A673 (cell line): Measurements from ENCODE around the gene DYNC2LI1. TPM values are rescaled to one million over a fixed set of nuclear protein-coding genes. Genes with fewer than 3 reads are reported as not detected.

Experiments
- BruUV-seq: library from RNA; stranded (reverse); fragments of 400-500 nt; replicated peaks from 2 replicates; lab custom pipeline; 2021; lab: Mats Ljungman, UMichigan
- CTCF ChIA-PET: fragments of 300-600 bp; sonication (Branson Sonifier 250); formaldehyde crosslinking; loops from one replicate; lab custom pipeline; 2022; ENCODE audit warnings: antibody characterized with exemption; lab: Charles Lee
- POLR2A ChIA-PET: fragments of 300-600 bp; sonication (Branson Sonifier 250); formaldehyde crosslinking; loops from one replicate; lab custom pipeline; 2022; ENCODE audit warnings: antibody characterized with exemption; ENCODE audit not compliant: low non-redundant PET; lab: Charles Lee
- DNase-seq: peaks from one replicate; pipeline ENCODE4 v3.0.0-alpha.2; 2015; ENCODE audit warnings: low spot score
- H3K27ac ChIP-seq: fragments of 200-600 bp; sonication (generic); 2 replicates; pipeline ENCODE4 v1.5.1; 2016; ENCODE audit warnings: mixed run types, low read depth, mild to moderate bottlenecking, mixed read lengths, antibody characterized with exemption, low read length; ENCODE audit not compliant: poor library complexity, severe bottlenecking
- H3K27me3 ChIP-seq: fragments of 200-600 bp; sonication (generic); replicated peaks from 2 replicates; pipeline ENCODE4 v1.6.1; 2017; ENCODE audit warnings: mixed run types, low read depth, mild to moderate bottlenecking, mixed read lengths, antibody characterized with exemption, low read length; ENCODE audit not compliant: insufficient read depth, poor library complexity
- H3K36me3 ChIP-seq: fragments of 200-600 bp; sonication (generic); 2 replicates; pipeline ENCODE4 v1.6.1; 2016; ENCODE audit warnings: mixed run types, mild to moderate bottlenecking, mixed read lengths, antibody characterized with exemption, low read length; ENCODE audit not compliant: insufficient read depth, poor library complexity, severe bottlenecking
- H3K4me1 ChIP-seq: fragments of 200-600 bp; sonication (generic); 2 replicates; pipeline ENCODE4 v1.6.1; 2017; ENCODE audit warnings: mixed run types, mild to moderate bottlenecking, mixed read lengths, antibody characterized with exemption, low read length; ENCODE audit not compliant: insufficient read depth, poor library complexity, severe bottlenecking
- H3K4me3 ChIP-seq: fragments of 200-600 bp; sonication (generic); 2 replicates; pipeline ENCODE4 v1.5.1; 2016; ENCODE audit warnings: low read depth, mixed run types, mild to moderate bottlenecking, mixed read lengths, low read length; ENCODE audit not compliant: poor library complexity, severe bottlenecking
- H3K9me3 ChIP-seq: fragments of 200-600 bp; sonication (generic); 2 replicates; pipeline ENCODE4 v1.6.1; 2016; ENCODE audit warnings: mixed run types, low read depth, mild to moderate bottlenecking, mixed read lengths, antibody characterized with exemption, low read length; ENCODE audit not compliant: poor library complexity, severe bottlenecking
- EZH2 ChIP-seq: fragments of 200-600 bp; sonication (generic); IDR thresholded peaks from 2 replicates; pipeline ENCODE4 v1.6.1; 2017; ENCODE audit warnings: borderline replicate concordance, low read depth, mild to moderate bottlenecking, mixed read lengths, antibody characterized with exemption, low read length; ENCODE audit not compliant: poor library complexity, severe bottlenecking
- intact Hi-C: fragments of 100-400 bp; cut with micrococcal nuclease; formaldehyde crosslinking; loops from one replicate; pipeline ENCODE4 v1.10.0; 2022; ENCODE audit not compliant: unreplicated experiment
- total RNA-seq: library from RNA; stranded (reverse); gene quantifications from 2 replicates; pipeline ENCODE4 v1.2.3, GENCODE V29; 2021
- TF ChIP-seq, protein P1 (sequence below): fragments of 300-800, 200-600 bp; sonication (generic); conservative IDR thresholded peaks from 2 replicates; pipeline ENCODE4 v1.5.1; 2017; ENCODE audit warnings: low read depth, mild to moderate bottlenecking, antibody characterized with exemption, low read length, moderate library complexity, mixed read lengths

DYNC2LI1 gene
- total RNA-seq, 1 experiment from 2014 or later: 14.8 TPM

DNA sequence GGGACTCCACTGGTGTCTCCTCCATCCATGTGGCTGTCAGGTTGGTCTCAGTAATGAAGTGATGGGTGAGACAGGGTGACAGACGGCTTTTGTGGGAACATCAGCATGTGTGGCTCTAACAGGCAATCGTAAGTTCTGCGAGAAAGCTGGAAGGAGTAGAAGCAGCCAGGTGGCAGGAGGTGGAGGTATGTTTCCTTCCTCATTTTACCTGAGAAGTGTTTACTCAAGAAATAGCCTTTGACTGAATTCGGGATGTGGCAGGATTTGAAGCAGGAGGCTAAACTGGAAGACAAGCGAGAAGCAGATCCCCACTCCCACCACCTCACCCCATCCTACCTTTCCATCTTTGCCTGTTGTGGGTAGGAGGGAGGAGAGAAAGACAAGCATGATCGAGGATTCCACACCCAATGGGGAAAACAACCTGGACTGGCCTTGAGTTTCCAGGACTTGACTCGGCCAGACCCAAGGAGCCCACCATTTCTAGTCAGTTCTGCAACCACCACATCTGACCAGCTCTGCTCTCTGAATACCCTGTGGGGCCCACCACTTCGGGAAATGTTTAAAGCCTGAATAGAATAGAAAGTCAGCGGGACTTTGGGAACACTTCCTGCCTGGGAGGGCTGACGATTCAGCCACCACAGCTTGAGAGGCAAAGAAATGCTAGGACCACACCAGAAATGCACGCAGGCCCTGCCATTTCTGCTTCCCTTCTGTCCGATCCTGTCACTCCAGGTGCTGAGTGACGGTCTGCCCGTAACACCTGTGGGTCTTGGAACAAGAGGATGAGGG, 66.1 kb downstream of the DYNC2LI1 start:
- CTCF ChIA-PET: no interaction called here
- H3K9me3 ChIP-seq: no peaks in the 10 kb centered on the region
- no peaks in the 10 kb centered on the region for H3K4me1 ChIP-seq
- DNase-seq: no peak
- no peak overlapping the region for H3K4me3 ChIP-seq
- POLR2A ChIA-PET: no interaction called here
- TF ChIP-seq, protein P1, sequence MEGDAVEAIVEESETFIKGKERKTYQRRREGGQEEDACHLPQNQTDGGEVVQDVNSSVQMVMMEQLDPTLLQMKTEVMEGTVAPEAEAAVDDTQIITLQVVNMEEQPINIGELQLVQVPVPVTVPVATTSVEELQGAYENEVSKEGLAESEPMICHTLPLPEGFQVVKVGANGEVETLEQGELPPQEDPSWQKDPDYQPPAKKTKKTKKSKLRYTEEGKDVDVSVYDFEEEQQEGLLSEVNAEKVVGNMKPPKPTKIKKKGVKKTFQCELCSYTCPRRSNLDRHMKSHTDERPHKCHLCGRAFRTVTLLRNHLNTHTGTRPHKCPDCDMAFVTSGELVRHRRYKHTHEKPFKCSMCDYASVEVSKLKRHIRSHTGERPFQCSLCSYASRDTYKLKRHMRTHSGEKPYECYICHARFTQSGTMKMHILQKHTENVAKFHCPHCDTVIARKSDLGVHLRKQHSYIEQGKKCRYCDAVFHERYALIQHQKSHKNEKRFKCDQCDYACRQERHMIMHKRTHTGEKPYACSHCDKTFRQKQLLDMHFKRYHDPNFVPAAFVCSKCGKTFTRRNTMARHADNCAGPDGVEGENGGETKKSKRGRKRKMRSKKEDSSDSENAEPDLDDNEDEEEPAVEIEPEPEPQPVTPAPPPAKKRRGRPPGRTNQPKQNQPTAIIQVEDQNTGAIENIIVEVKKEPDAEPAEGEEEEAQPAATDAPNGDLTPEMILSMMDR: no peak
- intact Hi-C loops: no loop called here
- no peaks in the 10 kb centered on the region for H3K27me3 ChIP-seq
- H3K36me3 ChIP-seq: no peaks in the 10 kb centered on the region
- H3K27ac ChIP-seq: no peak overlapping the region
- no TSS peak for BruUV-seq

DNA sequence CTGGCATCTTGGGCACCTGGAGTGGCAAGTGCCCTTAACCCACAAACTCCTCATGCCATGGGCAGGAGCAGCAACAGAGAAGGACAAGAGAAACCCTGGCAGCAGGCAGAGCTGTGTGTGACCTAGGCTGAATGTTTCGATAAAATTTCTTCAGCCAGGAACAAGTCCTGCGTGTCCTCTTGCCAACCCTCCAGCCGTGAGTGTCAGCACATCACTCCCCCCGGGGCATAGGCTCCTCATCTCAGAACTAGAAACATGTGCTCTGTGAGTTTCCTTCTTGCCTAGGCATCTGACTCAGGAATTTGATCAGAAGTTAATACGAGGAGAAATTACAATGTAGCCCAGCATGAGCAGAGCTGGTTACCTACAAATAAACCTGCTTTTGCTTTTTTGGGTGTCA, 67.1 kb downstream of the DYNC2LI1 start:
- POLR2A ChIA-PET: no interaction called here
- Histone ChIP-seq H3K9me3 (no peaks in the 10 kb centered on the region), H3K4me3 (no peak overlapping the region), H3K4me1 (no peaks in the 10 kb centered on the region), H3K27ac (no peak overlapping the region), H3K36me3 (no peaks in the 10 kb centered on the region), H3K27me3 (peaks cover under 1% of the 10 kb centered on the region)
- no peak for TF ChIP-seq EZH2
- TF ChIP-seq, protein P1: no peak
- DNase-seq: no peak
- intact Hi-C loops: no loop called here
- BruUV-seq: no TSS peak
- CTCF ChIA-PET: no interaction called here

DNA sequence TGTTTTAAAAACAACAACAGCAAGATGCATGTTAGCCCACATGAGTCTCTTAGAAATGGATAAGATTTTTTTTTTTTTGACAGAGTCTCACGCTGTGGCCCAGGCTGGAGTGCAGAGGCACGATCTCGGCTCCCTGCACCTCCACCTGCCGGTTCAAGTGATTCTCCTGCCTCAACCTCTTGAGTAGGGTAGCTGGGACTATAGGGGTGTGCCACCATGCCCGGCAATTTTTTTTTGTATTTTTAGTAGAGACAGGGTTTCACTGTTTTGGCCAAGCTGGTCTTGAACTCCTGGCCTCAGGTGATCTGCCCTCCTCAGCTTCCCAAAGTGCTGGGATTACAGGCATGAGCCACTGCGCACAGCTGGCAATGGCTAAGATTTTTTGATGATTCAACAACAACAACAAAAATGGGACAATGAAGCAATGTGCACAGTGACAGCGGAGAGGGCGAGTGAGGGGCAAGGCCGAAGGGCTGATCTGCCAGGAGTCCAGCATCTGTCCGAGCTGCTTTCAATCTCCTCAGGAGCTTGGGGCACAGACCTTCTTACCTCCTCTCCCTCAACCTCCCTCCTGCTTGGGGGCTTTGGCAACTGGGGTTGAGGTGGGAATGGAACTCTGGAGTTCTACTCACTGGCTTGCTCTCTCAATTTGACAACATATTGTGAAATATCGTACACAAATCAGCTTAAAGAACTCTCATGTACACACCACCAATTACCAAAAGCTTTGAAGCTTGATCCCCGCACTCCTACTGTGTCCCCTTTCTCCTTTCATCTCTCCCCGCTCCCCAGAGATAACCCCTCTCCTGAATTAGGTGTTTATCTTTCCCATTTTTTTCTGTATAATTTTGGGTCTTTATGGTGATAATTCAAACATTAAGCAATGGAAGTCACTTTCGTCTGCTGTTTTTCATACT, 68.4 kb downstream of the DYNC2LI1 start:
- Histone ChIP-seq H3K27me3 (peaks cover 6% of the 10 kb centered on the region), H3K4me1 (no peaks in the 10 kb centered on the region), H3K27ac (no peak overlapping the region), H3K36me3 (no peaks in the 10 kb centered on the region), H3K4me3 (no peak overlapping the region), H3K9me3 (no peaks in the 10 kb centered on the region)
- CTCF ChIA-PET: interaction anchor here (0.7 kb wide), 1 partner anchor 12 kb away, joined by 3 read pairs; no protein-coding TSS in a partner anchor
- intact Hi-C loops: no loop called here
- no peak for TF ChIP-seq EZH2
- TF ChIP-seq, protein P1: no peak
- DNase-seq: no peak
- POLR2A ChIA-PET: interaction anchor here (0.7 kb wide), 1 partner anchor 24 kb away, joined by 5 read pairs; no protein-coding TSS in a partner anchor
- no TSS peak for BruUV-seq
